Activated naive CD8-positive, alpha-beta T cell treated with anti-CD3 and anti-CD28 coated beads, Interleukin-2, amount 50 U/mL, for 16 hours (primary cell): ENCODE measurements around the gene SRPK2.

Source experiments
- DNase-seq: peaks from one replicate; pipeline ENCODE4 v3.0.0-alpha.2; 2020; ENCODE audit warnings: low read depth, low spot score

The SRPK2 gene

GRCh38 chr7:105098863-105099515, 289.7 kb downstream of the SRPK2 start:
- no peak for DNase-seq

- DNase-seq, result no peak
Measured at GRCh38 chr7:105097619-105098018, 291.1 kb downstream of the SRPK2 start.

GRCh38 chr7:105096306-105096705, 292.4 kb downstream of the SRPK2 start:
- no peak for DNase-seq

- no peak for DNase-seq
Measured at GRCh38 chr7:105094966-105095365, 293.8 kb downstream of the SRPK2 start.

- DNase-seq, result no peak
Measured at GRCh38 chr7:105088456-105088855, 300.3 kb downstream of the SRPK2 start.

GRCh38 chr7:105087981-105088380, 300.7 kb downstream of the SRPK2 start:
- no peak for DNase-seq

- DNase-seq, result no peak
Measured at GRCh38 chr7:105086850-105087249, 301.9 kb downstream of the SRPK2 start.

- no peak for DNase-seq
Measured at GRCh38 chr7:105084581-105084980, 304.1 kb downstream of the SRPK2 start.

GRCh38 chr7:105079348-105079747, 309.4 kb downstream of the SRPK2 start:
- no peak for DNase-seq

GRCh38 chr7:105073143-105073542, 315.6 kb downstream of the SRPK2 start:
- no peak for DNase-seq

GRCh38 chr7:105068886-105069285, 319.8 kb downstream of the SRPK2 start:
- no peak for DNase-seq

- no peak for DNase-seq
Measured at GRCh38 chr7:105067691-105068090, 321.0 kb downstream of the SRPK2 start.
